HG03159 (cell line): ENCODE data around the gene HOXC6.
A peak's percentile ranks its signal among the peaks of the same experiment; 100 is the strongest.

Experiments
- ATAC-seq: cut with Tn5 transposase; IDR thresholded peaks from one replicate; pipeline ENCODE4 v1.9.1; 2021; ENCODE audit warnings: mild to moderate bottlenecking, moderate library complexity; ENCODE audit not compliant: unreplicated experiment

HOXC6 gene

GRCh38 chr12:54051874-54052437 lies 23.7 kb downstream of the HOXC6 start:
- ATAC-seq, result no peak

- ATAC-seq, result no peak
Measured at GRCh38 chr12:54052438-54053002, 24.3 kb downstream of the HOXC6 start.

GRCh38 chr12:54053003-54053750 lies 24.9 kb downstream of the HOXC6 start:
- peak; percentile 54 for ATAC-seq

GRCh38 chr12:54053751-54054741 lies 25.8 kb downstream of the HOXC6 start, which contains the start of gene HOXC4:
Gene HOXC4, plus strand, starts transcription at chr12:54053835. Its CDS starts 88 bp downstream, at chr12:54053923.
- ATAC-seq, result peak; percentile 43

- ATAC-seq, result no peak
Measured at GRCh38 chr12:54054742-54055194, 26.5 kb downstream of the HOXC6 start.

GRCh38 chr12:54055552-54055951 lies 27.3 kb downstream of the HOXC6 start:
- ATAC-seq, result no peak

- no peak for ATAC-seq
Measured at GRCh38 chr12:54056110-54056509, 27.9 kb downstream of the HOXC6 start.

- no peak for ATAC-seq
Measured at GRCh38 chr12:54058128-54058768, 30.0 kb downstream of the HOXC6 start.

- no peak for ATAC-seq
Measured at GRCh38 chr12:54059668-54060067, 31.4 kb downstream of the HOXC6 start.

GRCh38 chr12:54060174-54060974 lies 32.1 kb downstream of the HOXC6 start:
- no peak for ATAC-seq

- ATAC-seq, result no peak
Measured at GRCh38 chr12:54060975-54061778, 32.9 kb downstream of the HOXC6 start.

- no peak for ATAC-seq
Measured at GRCh38 chr12:54065677-54066076, 37.4 kb downstream of the HOXC6 start.

- ATAC-seq, result no peak
Measured at GRCh38 chr12:54066408-54066807, 38.2 kb downstream of the HOXC6 start.

- ATAC-seq, result no peak
Measured at GRCh38 chr12:54068418-54069070, 40.3 kb downstream of the HOXC6 start.

- no peak for ATAC-seq
Measured at GRCh38 chr12:54071942-54072341, 43.7 kb downstream of the HOXC6 start.

GRCh38 chr12:54074308-54074707 lies 46.1 kb downstream of the HOXC6 start:
- ATAC-seq, result no peak

- ATAC-seq, result no peak
Measured at GRCh38 chr12:54075409-54075808, 47.2 kb downstream of the HOXC6 start.

- no peak for ATAC-seq
Measured at GRCh38 chr12:54075974-54076373, 47.7 kb downstream of the HOXC6 start.
